NCI-H2227 (cell line): ENCODE measurements around the gene ZFP36L2.

Experiments used
- DNase-seq: peaks from one replicate; lab custom pipeline; 2025; ENCODE audit not compliant: unreplicated experiment; lab: John Stamatoyannopoulos, UW

The ZFP36L2 gene

GRCh38 chr2:43226558-43226954 is at the start of gene ZFP36L2:
ZFP36L2 (minus strand) TSS chr2:43226606; CDS start chr2:43226315, 291 bp downstream.
- DNase-seq: peak; percentile 98

DNA sequence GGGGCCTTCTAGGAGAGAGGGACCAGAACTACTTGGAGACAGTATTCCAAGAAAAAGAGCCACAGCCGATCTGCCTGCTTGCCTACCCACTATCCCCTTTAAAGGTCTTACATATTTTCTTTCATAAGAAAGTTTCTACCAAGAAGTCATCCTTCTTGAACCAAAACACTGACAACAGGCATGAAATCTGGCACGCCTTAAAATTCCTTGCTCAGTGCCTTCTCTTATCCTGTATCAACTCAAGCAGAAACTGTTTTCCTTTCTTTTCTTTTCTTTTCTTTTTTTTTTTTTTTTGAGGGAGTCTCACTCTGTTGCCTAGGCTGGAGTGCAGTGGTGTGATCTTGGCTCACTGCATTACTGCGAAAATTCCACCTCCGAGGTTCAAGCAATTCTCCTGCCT is 48.3 kb upstream of the ZFP36L2 start:
- DNase-seq: no peak

- DNase-seq: no peak
Measured at GRCh38 chr2:43274055-43274454, 47.6 kb upstream of the ZFP36L2 start.

GRCh38 chr2:43273529-43273928 is 47.1 kb upstream of the ZFP36L2 start:
- no peak for DNase-seq

DNA sequence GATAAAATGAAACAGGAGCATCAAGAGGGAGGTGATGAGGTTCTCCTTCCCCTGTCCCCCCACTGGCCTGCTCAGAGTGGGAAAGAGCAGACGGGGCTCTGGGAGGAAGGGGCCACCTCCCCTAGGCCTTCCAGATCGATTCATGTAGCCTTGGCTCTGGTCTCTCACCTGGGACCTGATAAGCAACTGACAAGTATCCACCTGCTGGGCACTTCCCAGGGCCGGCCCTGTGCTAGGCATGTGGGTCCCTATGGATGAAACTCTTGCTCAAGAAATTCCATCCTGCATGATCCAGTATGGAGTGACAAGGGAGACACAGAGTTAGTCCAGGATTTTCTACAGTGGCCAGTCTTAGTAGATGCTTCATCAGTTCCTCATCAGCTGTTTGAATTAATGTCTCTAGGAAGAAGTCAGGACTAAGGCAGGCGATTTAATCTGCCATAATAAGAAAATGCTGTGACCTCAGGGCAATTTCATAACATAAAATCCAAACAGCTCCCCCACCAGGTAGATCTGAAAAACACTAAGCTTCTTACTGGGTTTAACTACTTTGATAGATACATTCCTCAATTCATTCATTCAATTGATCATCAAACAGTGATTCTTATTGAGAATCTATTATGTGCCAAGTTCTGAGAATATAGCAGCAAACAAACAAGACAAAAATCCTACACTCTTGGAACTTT is 44.7 kb upstream of the ZFP36L2 start:
- no peak for DNase-seq

DNA sequence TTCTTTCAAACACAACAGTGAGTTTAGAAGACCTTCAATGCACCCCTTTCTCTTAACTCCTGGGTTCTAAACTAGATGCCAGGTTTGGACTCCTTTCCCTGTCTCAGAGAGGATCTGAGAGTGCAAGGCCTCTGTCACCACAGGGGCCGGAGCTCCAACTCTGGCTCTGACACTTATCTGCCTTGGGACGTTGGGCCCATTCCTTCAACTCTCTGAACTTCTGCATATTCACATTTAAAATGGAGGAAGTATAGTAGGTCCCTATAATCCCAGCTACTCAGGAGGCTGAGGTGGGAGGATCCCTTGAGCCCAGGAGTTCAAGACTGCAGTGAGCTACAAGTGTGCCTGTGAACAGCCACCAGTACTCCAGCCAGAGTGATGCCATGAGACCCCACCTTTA is 44.1 kb upstream of the ZFP36L2 start:
- DNase-seq: no peak

DNA sequence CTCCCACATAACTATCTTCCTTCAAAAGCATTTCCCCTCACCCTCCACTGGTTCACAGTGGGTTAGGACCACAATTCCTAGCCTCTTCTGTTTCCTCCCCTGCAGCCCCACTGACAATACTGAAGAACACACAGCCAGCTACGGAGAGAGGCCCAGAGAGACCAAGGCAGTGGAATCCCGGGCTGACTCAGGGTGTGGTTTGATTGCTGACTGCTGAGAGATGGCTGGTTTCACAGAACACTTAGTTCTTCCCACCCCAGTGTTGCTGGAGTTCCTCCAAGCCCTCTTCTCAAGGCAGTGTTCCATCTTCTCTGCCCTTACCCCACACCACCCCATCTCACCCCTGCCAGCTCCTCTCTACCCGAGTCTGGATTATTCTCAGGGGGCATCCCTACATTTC is 43.3 kb upstream of the ZFP36L2 start:
- DNase-seq: no peak

GRCh38 chr2:43269074-43269572 is 42.7 kb upstream of the ZFP36L2 start:
- peak; percentile 14 for DNase-seq

GRCh38 chr2:43268066-43268953 is 41.9 kb upstream of the ZFP36L2 start:
- no peak for DNase-seq

GRCh38 chr2:43267381-43267780 is 41.0 kb upstream of the ZFP36L2 start:
- no peak for DNase-seq

GRCh38 chr2:43266711-43267111 is 40.3 kb upstream of the ZFP36L2 start:
- DNase-seq: no peak

GRCh38 chr2:43265421-43265820 is 39.0 kb upstream of the ZFP36L2 start:
- no peak for DNase-seq

DNA sequence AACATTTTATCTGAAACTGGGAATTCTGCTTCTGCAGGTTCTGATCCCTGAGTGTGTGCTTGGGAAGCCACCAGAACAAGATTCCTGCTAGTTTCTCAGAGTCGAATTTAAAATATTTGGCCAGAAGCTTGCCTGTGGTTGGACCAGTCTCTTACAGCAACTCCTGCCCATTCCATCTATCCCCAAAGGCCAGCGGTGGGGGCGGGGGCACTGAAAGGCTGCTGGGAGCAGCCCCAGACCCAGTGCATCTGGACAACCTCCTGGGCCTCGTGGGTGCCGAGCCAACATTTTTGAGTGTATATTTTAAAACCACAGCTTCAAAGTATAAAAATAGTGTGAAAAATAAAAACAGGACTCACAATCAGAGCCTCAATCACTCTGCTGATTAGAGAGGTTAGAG is 38.6 kb upstream of the ZFP36L2 start:
- no peak for DNase-seq

GRCh38 chr2:43262951-43263350 is 36.5 kb upstream of the ZFP36L2 start:
- DNase-seq: no peak

GRCh38 chr2:43262239-43262638 is 35.8 kb upstream of the ZFP36L2 start:
- no peak for DNase-seq

- DNase-seq: no peak
Measured at GRCh38 chr2:43259512-43259911, 33.1 kb upstream of the ZFP36L2 start.

- DNase-seq: no peak
Measured at GRCh38 chr2:43258547-43259156, 32.2 kb upstream of the ZFP36L2 start.

DNA sequence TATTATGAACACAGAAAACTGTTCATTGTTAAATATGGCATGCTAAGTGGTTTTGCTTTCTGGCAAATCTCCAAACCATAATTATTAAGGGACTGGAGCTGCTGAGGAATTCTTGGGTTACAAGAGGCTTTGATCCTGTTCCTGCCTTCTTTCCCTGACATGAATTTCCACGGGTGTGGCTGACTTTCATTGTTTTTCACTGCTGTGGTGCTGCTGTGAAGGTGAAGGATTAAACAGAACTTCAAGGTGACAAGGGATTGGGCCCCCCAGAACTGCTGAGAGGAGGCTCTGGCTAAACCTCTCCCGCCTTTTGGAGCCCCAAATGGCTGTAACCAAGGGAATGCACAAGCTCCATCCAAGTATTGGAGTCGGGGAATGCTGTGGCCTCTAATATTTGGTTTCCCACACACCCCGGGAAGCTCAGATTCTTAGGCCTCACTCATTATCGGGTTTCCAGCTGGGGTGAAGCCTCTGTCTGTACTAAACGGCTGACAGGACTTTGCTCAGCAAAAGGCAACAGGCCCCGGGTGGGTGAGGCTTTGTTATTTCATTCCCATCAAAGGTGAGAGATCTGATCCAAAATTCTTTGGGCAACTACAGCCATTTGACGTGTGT is 29.0 kb upstream of the ZFP36L2 start:
- peak; percentile 85 for DNase-seq

DNA sequence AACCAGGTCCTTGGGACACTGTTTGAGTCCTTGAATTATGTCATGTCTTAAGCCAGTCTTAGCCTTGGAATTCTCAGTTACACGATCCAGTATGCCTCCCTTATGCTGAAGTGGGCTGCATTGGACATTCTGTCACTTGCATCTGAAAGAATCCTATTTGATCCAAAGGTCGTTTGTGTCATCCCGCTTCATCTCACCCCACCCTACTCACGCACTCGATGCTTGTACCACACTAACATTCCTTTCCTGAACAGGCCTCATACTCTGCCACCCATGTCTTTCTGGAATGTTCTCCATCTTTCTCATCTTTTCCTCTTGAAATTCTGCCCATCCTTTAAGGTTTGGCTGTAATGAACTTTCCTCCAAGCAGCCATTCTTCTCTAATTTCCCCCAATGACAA is 27.9 kb upstream of the ZFP36L2 start:
- DNase-seq: no peak

GRCh38 chr2:43251171-43251731 is 24.8 kb upstream of the ZFP36L2 start:
- no peak for DNase-seq

- DNase-seq: no peak
Measured at GRCh38 chr2:43250015-43250414, 23.6 kb upstream of the ZFP36L2 start.
